ENCODE measurements around the gene TP53RK. TPM values are rescaled to one million over a fixed set of nuclear protein-coding genes. Genes with fewer than 3 reads are reported as not detected.

Gene TP53RK
- polyA plus RNA-seq, 1 of the 3 experiments (the other 2 are of a cell fraction): 5.5 TPM

- no peaks in the 10 kb centered on the region for H3K79me2 ChIP-seq (ENCODE audit: insufficient read depth)
- no peaks in the 10 kb centered on the region for H4K20me1 ChIP-seq (ENCODE audit: insufficient read depth)
- no peak overlapping the region for H3K9ac ChIP-seq
- no peak overlapping the region for H3K4me2 ChIP-seq
- no peaks in the 10 kb centered on the region for H3K9me2 ChIP-seq
- peaks cover 0 to 3% of the 10 kb centered on the region in 2 experiments; a peak in 1 of 4 replicates for H3K4me1 ChIP-seq (ENCODE audit: control insufficient read depth in 1 of 2, insufficient read depth in 2 of 2, low read depth in 1 of 2, low read length in 1 of 2)
- H2AFZ ChIP-seq (ENCODE audit: low read depth): no peak overlapping the region
- DNase-seq: no peak
- H3K27me3 ChIP-seq (ENCODE audit: insufficient read depth): peaks cover 16% of the 10 kb centered on the region; the same call in 1 of the 2 replicates
- no peak for TF ChIP-seq GABPA (IDR thresholded peaks at IDR 0.05; ENCODE audit: low read depth)
- no peak for TF ChIP-seq TCF12 (IDR thresholded peaks at IDR 0.05)
- TF ChIP-seq FOXM1 (IDR thresholded peaks at IDR 0.05; ENCODE audit: low read depth): no peak
- TF ChIP-seq MXI1 (IDR thresholded peaks at IDR 0.05; ENCODE audit: low read depth, low read length): no peak
- no peak for TF ChIP-seq EZH2phosphoT487 (IDR thresholded peaks at IDR 0.05; ENCODE audit: borderline replicate concordance, low read depth)
- no peak for TF ChIP-seq USF2 (IDR thresholded peaks at IDR 0.05; ENCODE audit: borderline replicate concordance, low read depth, low read length)
- TF ChIP-seq JUND (IDR thresholded peaks at IDR 0.05): no peak
- TF ChIP-seq SMC3 (IDR thresholded peaks at IDR 0.05; ENCODE audit: low read depth, low read length): no peak
- TF ChIP-seq RFX5 (IDR thresholded peaks at IDR 0.05; ENCODE audit: low read length): no peak
- no peak for TF ChIP-seq MEF2A (IDR thresholded peaks at IDR 0.05; ENCODE audit: borderline replicate concordance, low read depth)
- no peak for TF ChIP-seq REST (IDR thresholded peaks at IDR 0.05; ENCODE audit: low read depth, low read length)
- TF ChIP-seq CTCF (IDR thresholded peaks at IDR 0.05): no peak
- no peak for TF ChIP-seq GATA2 (CRISPR knock-in tag; IDR thresholded peaks at IDR 0.05)
- TF ChIP-seq RXRA (IDR thresholded peaks at IDR 0.05; ENCODE audit: borderline replicate concordance, low read depth): no peak
- TF ChIP-seq SIN3A (IDR thresholded peaks at IDR 0.05; ENCODE audit: borderline replicate concordance, low read depth, low read length): no peak
- TF ChIP-seq USF1 (IDR thresholded peaks at IDR 0.05; ENCODE audit: borderline replicate concordance, low read depth): no peak
- TF ChIP-seq POLR2AphosphoS5 (IDR thresholded peaks at IDR 0.05; ENCODE audit: low read depth, low read length): no peak
- TF ChIP-seq ZBTB33 (IDR thresholded peaks at IDR 0.05; ENCODE audit: borderline replicate concordance, low read depth): no peak
- H3K4me3 ChIP-seq (ENCODE audit: low read depth in 2 of 2, low read length in 1 of 2): no peak overlapping the region
- no peaks in the 10 kb centered on the region for H3K36me3 ChIP-seq (replicated peaks in 1 of 2; ENCODE audit: control insufficient read depth in 1 of 2, insufficient read depth in 2 of 2, low read length in 1 of 2)
- CTCF ChIA-PET: interaction anchor here (1.2 to 1.5 kb wide), 2 partner anchors 18 to 33 kb away, joined by 4 to 5 read pairs; no protein-coding TSS in a partner anchor
- WGBS (ENCODE audit: low lambda C conversion rate): 48% methylated on average over 8 of the region's 8 CpGs
- H3F3A ChIP-seq (replicated peaks; ENCODE audit: insufficient read depth): no peaks in the 10 kb centered on the region
- H3K27ac ChIP-seq (ENCODE audit: low read depth in 2 of 2, low read length in 1 of 2): no peak overlapping the region
- POLR2A ChIA-PET: no interaction called here
- no peaks in the 10 kb centered on the region for H3K9me3 ChIP-seq
Measured at GRCh38 chr20:46648903-46649649, 40.2 kb downstream of the TP53RK start.
